Endometrial microvascular endothelial cells (primary cell): ENCODE measurements around the gene PSEN1. TPM values are rescaled to one million over a fixed set of nuclear protein-coding genes. Genes with fewer than 3 reads are reported as not detected.

ENCODE experiments used
- in situ Hi-C: cut with HindIII; loops from 2 replicates; pipeline ENCODE4 v1.10.0; 2017; ENCODE audit warnings: low sequenced_read_pairs, low pct_unique_long_range_greater_than_20kb; ENCODE audit errors: inconsistent ontology term
- total RNA-seq: library from RNA; depleted of rRNA; stranded (reverse); fragments of >200 nt; gene quantifications from one replicate; pipeline ENCODE4 v1.2.3, GENCODE V29; 2015; ENCODE audit errors: inconsistent ontology term

The PSEN1 gene
- total RNA-seq, 1 donor from 2014 or later = 37.0 TPM

GRCh38 chr14:73235531-73236155 lies 99.3 kb downstream of the PSEN1 start:
- in situ Hi-C loops = no loop called here

- in situ Hi-C loops = no loop called here
Measured at GRCh38 chr14:73236157-73236556, 99.8 kb downstream of the PSEN1 start.

GRCh38 chr14:73236752-73237218 lies 100.5 kb downstream of the PSEN1 start:
- in situ Hi-C loops = no loop called here

GRCh38 chr14:73237219-73237785 lies 101.0 kb downstream of the PSEN1 start, which contains the start of gene PAPLN:
Gene PAPLN (plus strand): TSS chr14:73237506. CDS start chr14:73239779, 2,273 bp downstream.
- in situ Hi-C loops = no loop called here

GRCh38 chr14:73237786-73238423 lies 101.6 kb downstream of the PSEN1 start:
- in situ Hi-C loops = no loop called here

- in situ Hi-C loops = no loop called here
Measured at GRCh38 chr14:73238424-73238852, 102.1 kb downstream of the PSEN1 start.

- in situ Hi-C loops = no loop called here
Measured at GRCh38 chr14:73238941-73239340, 102.6 kb downstream of the PSEN1 start.

- in situ Hi-C loops = no loop called here
Measured at GRCh38 chr14:73239393-73240241, 103.3 kb downstream of the PSEN1 start.

- in situ Hi-C loops = no loop called here
Measured at GRCh38 chr14:73240816-73241480, 104.6 kb downstream of the PSEN1 start.

- in situ Hi-C loops = no loop called here
Measured at GRCh38 chr14:73241481-73242165, 105.3 kb downstream of the PSEN1 start.

- in situ Hi-C loops = no loop called here
Measured at GRCh38 chr14:73242357-73242901, 106.1 kb downstream of the PSEN1 start.

- in situ Hi-C loops = no loop called here
Measured at GRCh38 chr14:73243341-73243740, 107.0 kb downstream of the PSEN1 start.

- in situ Hi-C loops = no loop called here
Measured at GRCh38 chr14:73243748-73244147, 107.4 kb downstream of the PSEN1 start.

- in situ Hi-C loops = no loop called here
Measured at GRCh38 chr14:73244541-73245290, 108.4 kb downstream of the PSEN1 start.

GRCh38 chr14:73245480-73246325 lies 109.4 kb downstream of the PSEN1 start:
- in situ Hi-C loops = no loop called here

- in situ Hi-C loops = no loop called here
Measured at GRCh38 chr14:73246387-73247150, 110.3 kb downstream of the PSEN1 start.
